Neural cell (in vitro differentiated cells): ENCODE data around the gene PPP3CA. TPM values are rescaled to one million over a fixed set of nuclear protein-coding genes. Genes with fewer than 3 reads are reported as not detected.

Experiments used
- H2AFZ ChIP-seq: fragments of 200-600, 300-800 bp; sonication (generic), shearing (Covaris generic); 2 replicates; pipeline ENCODE4 v1.6.0; 2014; ENCODE audit warnings: low read depth, mild to moderate bottlenecking, antibody characterized with exemption, low read length, moderate library complexity
- H3F3A ChIP-seq: fragments of 200-600 bp; shearing (Covaris generic); 2 replicates; pipeline ENCODE4 v1.6.1; 2016; ENCODE audit warnings: mild to moderate bottlenecking, moderate library complexity, mixed read lengths, antibody characterized with exemption, low read length; ENCODE audit not compliant: insufficient read depth, poor library complexity, severe bottlenecking
- H3K27ac ChIP-seq: fragments of 200-600, 300-800 bp; sonication (generic), shearing (Covaris generic); 2 replicates; pipeline ENCODE4 v1.5.1; 2014; ENCODE audit warnings: mild to moderate bottlenecking, low read length, moderate library complexity
- H3K27me3 ChIP-seq: fragments of 300-800, 200-600 bp; sonication (generic), shearing (Covaris generic); 2 replicates; pipeline ENCODE4 v1.6.0; 2014; ENCODE audit warnings: mild to moderate bottlenecking, low read depth, low read length, moderate library complexity; ENCODE audit not compliant: insufficient read depth
- H3K36me3 ChIP-seq: fragments of 300-800, 200-600 bp; sonication (generic), shearing (Covaris generic); 2 replicates; pipeline ENCODE4 v1.5.1; 2014; ENCODE audit warnings: mild to moderate bottlenecking, antibody characterized with exemption, low read length, moderate library complexity; ENCODE audit not compliant: insufficient read depth
- H3K4me2 ChIP-seq: fragments of 300-800, 200-600 bp; sonication (generic), shearing (Covaris generic); 2 replicates; pipeline ENCODE4 v1.6.0; 2014; ENCODE audit warnings: mild to moderate bottlenecking, low read length
- H3K4me3 ChIP-seq: fragments of 300-800, 200-600 bp; sonication (generic), shearing (Covaris generic); 2 replicates; pipeline ENCODE4 v1.5.1; 2014; ENCODE audit warnings: mild to moderate bottlenecking, low read length, moderate library complexity
- H3K79me2 ChIP-seq: fragments of 200-600 bp; shearing (Covaris generic); replicated peaks from 2 replicates; pipeline ENCODE4 v1.6.0; 2014; ENCODE audit warnings: mild to moderate bottlenecking, low read length, moderate library complexity; ENCODE audit not compliant: insufficient read depth
- H3K9ac ChIP-seq: fragments of 300-800, 200-600 bp; sonication (generic), shearing (Covaris generic); 2 replicates; pipeline ENCODE4 v1.6.1; 2016; ENCODE audit warnings: mild to moderate bottlenecking, low read length, mixed read lengths
- H3K9me2 ChIP-seq: fragments of 200-600 bp; shearing (Covaris generic); 2 replicates; pipeline ENCODE4 v1.6.1; 2016; ENCODE audit warnings: mild to moderate bottlenecking, low read length, mixed read lengths; ENCODE audit not compliant: insufficient read depth
- H3K9me3 ChIP-seq: fragments of 200-600, 300-800 bp; sonication (generic), shearing (Covaris generic); 2 replicates; pipeline ENCODE4 v1.6.1; 2016; ENCODE audit warnings: mild to moderate bottlenecking, mixed run types, low read length, moderate library complexity, mixed read lengths
- H4K20me1 ChIP-seq: fragments of 200-600 bp; shearing (Covaris generic); 2 replicates; pipeline ENCODE4 v1.6.1; 2016; ENCODE audit warnings: mild to moderate bottlenecking, mixed run types; ENCODE audit not compliant: insufficient read depth
- CTCF ChIP-seq: fragments of 450-650 bp; IDR thresholded peaks from 2 replicates; pipeline ENCODE4 v1.5.1; 2014; ENCODE audit warnings: antibody characterized with exemption, mild to moderate bottlenecking, moderate library complexity; ENCODE audit not compliant: poor library complexity, severe bottlenecking
- EP300 ChIP-seq: fragments of 450-650 bp; conservative IDR thresholded peaks from 2 replicates; pipeline ENCODE4 v1.6.1; 2014; ENCODE audit warnings: antibody characterized with exemption, mild to moderate bottlenecking, moderate library complexity; ENCODE audit not compliant: poor library complexity, severe bottlenecking
- EZH2 ChIP-seq: fragments of 200-600, 300-800 bp; shearing (Covaris generic), sonication (generic); IDR thresholded peaks from 2 replicates; pipeline ENCODE4 v1.6.1; 2014; ENCODE audit warnings: antibody characterized with exemption, low read length, borderline replicate concordance, mild to moderate bottlenecking; ENCODE audit not compliant: insufficient read depth, poor library complexity, severe bottlenecking
- MXI1 ChIP-seq: fragments of 450-650 bp; conservative IDR thresholded peaks from 2 replicates; pipeline ENCODE4 v1.6.1; 2014; ENCODE audit warnings: antibody characterized with exemption, mild to moderate bottlenecking; ENCODE audit not compliant: poor library complexity, severe bottlenecking
- POLR2AphosphoS5 ChIP-seq: IDR thresholded peaks from 2 replicates; pipeline ENCODE4 v1.6.1; 2012
- RAD21 ChIP-seq: fragments of 450-650 bp; conservative IDR thresholded peaks from 2 replicates; pipeline ENCODE4 v1.6.1; 2014; ENCODE audit warnings: antibody characterized with exemption, mild to moderate bottlenecking, moderate library complexity
- REST ChIP-seq: IDR thresholded peaks from 2 replicates; pipeline ENCODE4 v1.6.1; 2012; ENCODE audit warnings: borderline replicate concordance
- SMC3 ChIP-seq: fragments of 450-650 bp; conservative IDR thresholded peaks from 2 replicates; pipeline ENCODE4 v1.6.1; 2014; ENCODE audit warnings: antibody characterized with exemption, mild to moderate bottlenecking, moderate library complexity; ENCODE audit not compliant: poor library complexity
- TAF1 ChIP-seq: IDR thresholded peaks from 2 replicates; pipeline ENCODE4 v1.6.1; 2012; ENCODE audit warnings: low read depth
- polyA plus RNA-seq: library from polyadenylated mRNA; depleted of rRNA; stranded (reverse); fragments of >200 nt; gene quantifications from 2 replicates; pipeline ENCODE4 v1.2.3, GENCODE V29; 2014

The PPP3CA gene
- polyA plus RNA-seq, 1 donor from 2014 or later: 78.2 TPM

GRCh38 chr4:101009471-101009870 is 337.9 kb downstream of the PPP3CA start:
- no peak for TF ChIP-seq EP300
- no peak for TF ChIP-seq SMC3
- TF ChIP-seq REST: no peak
- no peak for TF ChIP-seq RAD21
- no peak for TF ChIP-seq POLR2AphosphoS5
- TF ChIP-seq TAF1: no peak
- no peak for TF ChIP-seq CTCF
- no peak for TF ChIP-seq EZH2
- no peak for TF ChIP-seq MXI1
- Histone ChIP-seq H3K9me3 (no peaks in the 10 kb centered on the region), H3K36me3 (no peaks in the 10 kb centered on the region), H3K27ac (no peak overlapping the region), H3F3A (no peaks in the 10 kb centered on the region), H2AFZ (no peak overlapping the region), H3K79me2 (no peaks in the 10 kb centered on the region), H4K20me1 (no peaks in the 10 kb centered on the region), H3K9me2 (no peaks in the 10 kb centered on the region), H3K4me3 (no peak overlapping the region), H3K9ac (no peak overlapping the region), H3K4me2 (no peak overlapping the region), H3K27me3 (no peaks in the 10 kb centered on the region)

GRCh38 chr4:101008503-101008902 is 338.8 kb downstream of the PPP3CA start:
- no peaks in the 10 kb centered on the region for H3K79me2 ChIP-seq
- no peaks in the 10 kb centered on the region for H3K9me3 ChIP-seq
- H3K27ac ChIP-seq: no peak overlapping the region
- no peak overlapping the region for H3K9ac ChIP-seq
- H3K36me3 ChIP-seq: no peaks in the 10 kb centered on the region
- H3K27me3 ChIP-seq: no peaks in the 10 kb centered on the region
- TF ChIP-seq RAD21: no peak
- no peak for TF ChIP-seq REST
- no peak for TF ChIP-seq TAF1
- TF ChIP-seq SMC3: no peak
- TF ChIP-seq CTCF: no peak
- TF ChIP-seq MXI1: no peak
- no peak for TF ChIP-seq EZH2
- no peak for TF ChIP-seq POLR2AphosphoS5
- TF ChIP-seq EP300: no peak
- H3F3A ChIP-seq: no peaks in the 10 kb centered on the region
- no peak overlapping the region for H3K4me3 ChIP-seq
- no peaks in the 10 kb centered on the region for H4K20me1 ChIP-seq
- H3K9me2 ChIP-seq: no peaks in the 10 kb centered on the region
- no peak overlapping the region for H3K4me2 ChIP-seq
- H2AFZ ChIP-seq: no peak overlapping the region
